HepG2 (cell line): ENCODE measurements around the gene PRKCD. TPM values are rescaled to one million over a fixed set of nuclear protein-coding genes. Genes with fewer than 3 reads are reported as not detected.

ENCODE experiments used
- AHDC1 ChIP-seq: sonication (generic); formaldehyde crosslinking; IDR thresholded peaks from 2 replicates; pipeline ENCODE4 v1.5.1; 2020; ENCODE audit warnings: mild to moderate bottlenecking, missing genetic modification reagents, borderline replicate concordance
- BRD4 ChIP-seq: sonication (generic); formaldehyde crosslinking; IDR thresholded peaks from 2 replicates; pipeline ENCODE4 v1.4.0; 2020; ENCODE audit warnings: missing genetic modification reagents
- ETV5 ChIP-seq: IDR thresholded peaks from 2 replicates; pipeline ENCODE4 v1.6.1; 2018; ENCODE audit warnings: missing biosample characterization, missing genetic modification reagents, inconsistent platforms, borderline replicate concordance
- GATA4 ChIP-seq: sonication (generic); IDR thresholded peaks from 2 replicates; pipeline ENCODE4 v1.6.1; 2016; ENCODE audit warnings: antibody characterized with exemption, low read depth, borderline replicate concordance
- HBP1 ChIP-seq: IDR thresholded peaks from 2 replicates; pipeline ENCODE4 v1.6.1; 2016; ENCODE audit warnings: low read depth, control low read depth
- HOXA7 ChIP-seq: sonication (generic); formaldehyde crosslinking; IDR thresholded peaks from 2 replicates; pipeline ENCODE4 v1.8.1; 2022; ENCODE audit warnings: mild to moderate bottlenecking, missing genetic modification reagents, moderate library complexity
- NFATC3 ChIP-seq: sonication (generic); formaldehyde crosslinking; IDR thresholded peaks from 2 replicates; pipeline ENCODE4 v1.5.1; 2020; ENCODE audit warnings: mild to moderate bottlenecking, missing genetic modification reagents
- POLR2AphosphoS5 ChIP-seq: IDR thresholded peaks from 2 replicates; pipeline ENCODE4 v1.6.1; 2012; ENCODE audit warnings: low read depth, low read length
- SETDB1 ChIP-seq: sonication (generic); formaldehyde crosslinking; IDR thresholded peaks from 2 replicates; pipeline ENCODE4 v1.5.1; 2020; ENCODE audit warnings: missing genetic modification reagents, mild to moderate bottlenecking, borderline replicate concordance
- SOX6 ChIP-seq, 2 experiments: fragments of 450-650 bp in 1 of 2; sonication (generic) in 1 of 2; formaldehyde crosslinking in 1 of 2; IDR thresholded peaks; 2 replicates each; pipeline versions ENCODE4 v1.4.0 to v1.6.1; 2017 to 2020; ENCODE audit warnings: antibody characterized with exemption in 1 of 2, mild to moderate bottlenecking in 1 of 2, missing genetic modification reagents in 1 of 2
- YEATS4 ChIP-seq: sonication (generic); formaldehyde crosslinking; IDR thresholded peaks from 2 replicates; pipeline ENCODE4 v1.4.0; 2020; ENCODE audit warnings: missing genetic modification reagents, borderline replicate concordance
- ZNF30 ChIP-seq: sonication (generic); formaldehyde crosslinking; IDR thresholded peaks from 2 replicates; pipeline ENCODE4 v1.5.0; 2020; ENCODE audit warnings: mild to moderate bottlenecking, missing genetic modification reagents
- ZNF546 ChIP-seq: sonication (generic); formaldehyde crosslinking; conservative IDR thresholded peaks from 2 replicates; pipeline ENCODE4 v1.8.1; 2023; ENCODE audit warnings: mild to moderate bottlenecking, missing genetic modification reagents
- ZNF563 ChIP-seq: sonication (generic); formaldehyde crosslinking; IDR thresholded peaks from 2 replicates; pipeline ENCODE4 v1.8.0; 2022; ENCODE audit warnings: mild to moderate bottlenecking, moderate library complexity, missing genetic modification reagents
- ZSCAN22 ChIP-seq: sonication (generic); formaldehyde crosslinking; IDR thresholded peaks from 2 replicates; pipeline ENCODE4 v1.4.0; 2020; ENCODE audit warnings: mild to moderate bottlenecking, missing genetic modification reagents
- polyA plus RNA-seq, 8 experiments: library from polyadenylated mRNA; depleted of rRNA in 3 of 8; stranded (reverse) in 7 of 8; unstranded in 1 of 8; fragments of >200 nt; fragmentation: Illumina TruSeq in 4 of 8; extraction: Trizol in 4 of 8; gene quantifications; 2 replicates each; pipeline versions ENCODE4 v1.2.1 to v1.2.3, GENCODE V29; 2011 to 2016; ENCODE audit warnings: low read depth in 4 of 8, missing spikeins in 1 of 8, mixed read lengths in 1 of 8; ENCODE audit not compliant: insufficient read depth in 1 of 8
- total RNA-seq, 5 experiments: library from RNA; depleted of rRNA; stranded (reverse); fragments of >200 nt; fragmentation: Illumina TruSeq; extraction: Trizol; gene quantifications; 2 replicates each; pipeline ENCODE4 v1.2.3, GENCODE V29; 2016; ENCODE audit warnings: low read depth in 1 of 5
- TF ChIP-seq, protein P1 (sequence below): sonication (generic); formaldehyde crosslinking; IDR thresholded peaks from 2 replicates; pipeline ENCODE4 v1.4.0; 2020; ENCODE audit warnings: missing genetic modification reagents, borderline replicate concordance
- TF ChIP-seq, protein P2 (sequence below): sonication (generic); formaldehyde crosslinking; IDR thresholded peaks from 2 replicates; pipeline ENCODE4 v1.8.1; 2023; ENCODE audit warnings: mild to moderate bottlenecking, missing genetic modification reagents, borderline replicate concordance

The PRKCD gene
- total and polyA plus RNA-seq, 2 of the 13 experiments (the other 11 are each of a cell fraction or from before 2014, with no cell fraction given) = 1.6 to 40.7 TPM

DNA sequence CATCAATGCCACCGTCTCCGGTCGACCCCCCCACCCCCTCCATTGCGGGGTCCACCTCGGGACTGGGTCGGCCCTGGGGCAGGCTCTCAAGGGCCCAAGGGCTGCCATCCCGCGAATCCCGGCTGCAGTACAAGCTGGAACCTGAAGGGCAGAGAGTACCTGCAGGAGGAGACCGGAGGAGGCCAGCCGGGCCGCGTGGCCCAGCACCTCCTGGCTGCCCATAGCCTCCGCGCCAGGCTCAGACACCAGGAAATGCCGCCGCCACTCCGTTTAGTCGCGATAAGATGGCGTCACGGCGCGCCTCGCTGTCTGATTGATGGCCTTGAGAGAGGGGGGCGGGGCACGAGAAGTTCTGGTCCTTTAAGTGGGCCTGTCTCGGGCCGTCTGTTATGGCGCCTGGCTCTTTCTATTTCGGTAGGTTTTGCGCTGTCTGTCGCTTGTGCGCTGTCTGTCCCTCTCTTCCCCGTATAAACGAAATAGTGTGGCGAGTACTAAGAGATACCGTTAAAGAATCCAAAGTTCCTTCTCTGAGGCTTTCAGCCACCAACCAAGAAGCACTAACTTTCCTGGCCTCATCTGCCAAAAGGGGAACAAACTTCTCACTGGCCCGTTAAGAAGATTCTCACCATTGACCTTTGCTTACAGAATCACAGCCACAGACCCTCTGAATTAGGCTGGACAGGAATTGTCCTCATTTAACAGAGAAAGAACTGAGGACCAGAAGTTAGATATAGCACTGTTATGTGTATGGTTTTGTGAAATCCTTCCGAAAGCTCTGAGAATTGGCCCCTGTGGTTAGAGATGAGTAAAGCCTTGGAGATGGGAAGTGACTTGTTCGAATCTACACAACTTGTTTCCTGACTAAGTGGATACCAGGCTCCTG is 30.6 kb upstream of the PRKCD start, which contains the start of gene RFT1 (continued):
- TF ChIP-seq GATA4 = no peak
- no peak for TF ChIP-seq HOXA7
- no peak for TF ChIP-seq ZSCAN22
- TF ChIP-seq, protein P1, sequence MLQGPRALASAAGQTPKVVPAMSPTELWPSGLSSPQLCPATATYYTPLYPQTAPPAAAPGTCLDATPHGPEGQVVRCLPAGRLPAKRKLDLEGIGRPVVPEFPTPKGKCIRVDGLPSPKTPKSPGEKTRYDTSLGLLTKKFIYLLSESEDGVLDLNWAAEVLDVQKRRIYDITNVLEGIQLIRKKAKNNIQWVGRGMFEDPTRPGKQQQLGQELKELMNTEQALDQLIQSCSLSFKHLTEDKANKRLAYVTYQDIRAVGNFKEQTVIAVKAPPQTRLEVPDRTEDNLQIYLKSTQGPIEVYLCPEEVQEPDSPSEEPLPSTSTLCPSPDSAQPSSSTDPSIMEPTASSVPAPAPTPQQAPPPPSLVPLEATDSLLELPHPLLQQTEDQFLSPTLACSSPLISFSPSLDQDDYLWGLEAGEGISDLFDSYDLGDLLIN (CRISPR knock-in tag) = no peak
- TF ChIP-seq ZNF563 (CRISPR knock-in tag) = peak; percentile 78; the same call in 1 of the 2 replicates
- TF ChIP-seq ZNF546 = peak; percentile 77; the same call in 1 of the 2 replicates
- 0 out of 2 replicates have a peak, but pooled peaks have one; percentile 55 for TF ChIP-seq NFATC3 (CRISPR knock-in tag)
- TF ChIP-seq HBP1 = peak; percentile 69
- TF ChIP-seq SOX6 (IDR thresholded peaks at IDR 0.05) = no peak
- peak; percentile 75 for TF ChIP-seq SOX6 (CRISPR knock-in tag; IDR thresholded peaks at IDR 0.05)
- TF ChIP-seq POLR2AphosphoS5 = peak; percentile 84
- TF ChIP-seq YEATS4 (CRISPR knock-in tag) = peak; percentile 78
- TF ChIP-seq SETDB1 (CRISPR knock-in tag) = no peak
- peak; percentile 72 for TF ChIP-seq ETV5 (CRISPR knock-in tag)
- TF ChIP-seq, protein P2, sequence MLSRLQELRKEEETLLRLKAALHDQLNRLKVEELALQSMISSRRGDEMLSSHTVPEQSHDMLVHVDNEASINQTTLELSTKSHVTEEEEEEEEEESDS (CRISPR knock-in tag) = no peak
- TF ChIP-seq ZNF30 (CRISPR knock-in tag) = no peak
- peak; percentile 45; the same call in 1 of the 2 replicates for TF ChIP-seq AHDC1 (CRISPR knock-in tag)
- TF ChIP-seq BRD4 (CRISPR knock-in tag) = no peak; the same call in 1 of the 2 replicates
